Mononuclear cell (primary cell): ENCODE results near the gene BRINP2. TPM values are rescaled to one million over a fixed set of nuclear protein-coding genes. Genes with fewer than 3 reads are reported as not detected.

Experiments
- H3K27me3 ChIP-seq: 2 replicates; pipeline ENCODE4 v1.6.0; 2011; ENCODE audit warnings: low read length, control low read depth; ENCODE audit not compliant: insufficient read depth
- H3K4me1 ChIP-seq: 2 replicates; pipeline ENCODE4 v1.5.1; 2011; ENCODE audit warnings: mild to moderate bottlenecking, low read length, control low read depth; ENCODE audit not compliant: insufficient read depth
- H3K4me3 ChIP-seq: 2 replicates; pipeline ENCODE4 v1.5.1; 2011; ENCODE audit warnings: mild to moderate bottlenecking, low read length, moderate library complexity
- H3K9me3 ChIP-seq: 2 replicates; pipeline ENCODE4 v1.5.1; 2011; ENCODE audit warnings: low read depth, mild to moderate bottlenecking, control low read depth, low read length
- total RNA-seq: library from RNA; depleted of rRNA; stranded (reverse); fragments of >200 nt; gene quantifications from one replicate; pipeline ENCODE4 v1.2.3, GENCODE V29; 2012

Gene BRINP2
- total RNA-seq, 1 donor, result not detected

DNA sequence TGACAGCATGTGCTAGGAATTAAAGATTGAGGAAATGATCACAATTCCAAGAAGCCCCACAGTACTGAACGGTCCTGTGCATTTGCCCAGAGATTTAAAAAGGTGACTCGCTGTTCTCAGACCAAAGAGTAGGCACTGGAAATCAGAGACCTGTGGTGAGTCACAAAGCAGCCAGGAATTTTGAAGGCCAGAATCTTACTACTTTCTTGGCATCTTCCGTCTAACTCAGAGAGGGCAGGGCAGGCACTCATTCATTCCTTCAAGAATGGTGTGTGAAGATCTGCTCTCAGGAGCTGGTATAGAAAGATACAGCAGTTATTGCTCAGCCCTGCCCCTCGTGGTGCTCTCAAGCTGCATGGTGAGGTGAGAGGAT lies 57.9 kb downstream of the BRINP2 start:
- Histone ChIP-seq H3K9me3 (no peaks in the 10 kb centered on the region), H3K4me3 (no peak overlapping the region), H3K27me3 (no peaks in the 10 kb centered on the region), H3K4me1 (no peaks in the 10 kb centered on the region)

DNA sequence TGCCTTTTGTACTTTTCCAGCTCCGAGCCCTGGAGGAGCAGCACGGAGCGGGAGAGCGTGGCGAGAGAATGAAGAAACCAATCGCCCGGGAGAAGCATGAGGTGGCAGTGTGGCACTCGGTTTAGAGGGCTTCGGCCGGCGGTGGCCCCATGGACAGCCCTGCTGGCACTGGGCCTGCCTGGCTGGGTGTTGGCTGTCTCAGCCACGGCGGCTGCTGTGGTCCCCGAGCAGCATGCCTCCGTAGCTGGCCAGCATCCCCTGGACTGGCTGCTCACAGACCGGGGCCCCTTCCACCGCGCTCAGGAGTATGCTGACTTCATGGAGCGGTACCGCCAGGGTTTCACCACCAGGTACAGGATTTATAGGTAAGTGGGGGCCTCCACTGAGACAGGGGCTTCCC lies 59.0 kb downstream of the BRINP2 start:
- Histone ChIP-seq H3K4me3 (no peak overlapping the region), H3K27me3 (no peaks in the 10 kb centered on the region), H3K4me1 (no peaks in the 10 kb centered on the region), H3K9me3 (no peaks in the 10 kb centered on the region)

DNA sequence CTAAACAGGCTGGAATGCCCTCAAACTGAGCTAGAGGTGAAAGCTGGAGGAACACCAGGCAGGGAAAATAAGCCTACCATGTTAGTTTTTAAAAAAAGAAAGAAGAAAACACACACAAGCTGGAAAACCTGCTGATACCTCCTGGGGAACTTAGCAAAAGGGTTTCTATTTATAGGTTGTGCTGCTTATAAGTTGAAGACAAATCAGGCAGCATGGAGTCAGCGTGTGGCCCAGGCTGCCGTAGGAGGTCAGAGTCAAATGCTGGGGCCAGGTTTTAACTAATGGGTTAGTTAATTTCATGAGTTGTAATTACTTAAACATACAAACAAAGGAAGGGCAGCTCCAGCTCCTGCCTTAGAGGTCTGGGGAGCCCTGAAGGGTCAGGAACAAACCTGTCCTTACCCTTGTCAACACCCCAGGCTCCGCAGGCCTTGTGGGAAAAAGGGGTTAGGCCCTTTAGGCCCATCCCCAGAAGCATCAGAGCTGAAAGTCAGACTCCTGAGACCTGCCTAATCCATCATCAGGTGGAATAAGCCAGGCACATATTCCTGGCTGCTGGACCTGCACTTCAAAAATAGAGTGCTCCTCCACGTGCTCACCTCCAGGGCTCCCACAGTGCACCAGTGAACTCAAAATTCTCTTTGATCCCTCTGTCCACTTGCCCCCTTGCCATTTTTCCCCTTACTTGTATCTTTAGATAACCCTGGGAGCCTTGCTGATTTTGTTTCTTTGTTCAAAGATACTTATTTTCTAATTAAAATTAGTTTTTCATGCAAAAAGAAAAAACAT lies 59.7 kb downstream of the BRINP2 start:
- H3K4me3 ChIP-seq, result no peak overlapping the region
- H3K9me3 ChIP-seq, result no peaks in the 10 kb centered on the region
- no peaks in the 10 kb centered on the region for H3K27me3 ChIP-seq
- no peaks in the 10 kb centered on the region for H3K4me1 ChIP-seq

- Histone ChIP-seq H3K9me3 (no peaks in the 10 kb centered on the region), H3K4me1 (no peaks in the 10 kb centered on the region), H3K27me3 (no peaks in the 10 kb centered on the region), H3K4me3 (no peak overlapping the region)
Measured at GRCh38 chr1:177235350-177235749, 64.6 kb downstream of the BRINP2 start.

GRCh38 chr1:177236962-177237361 lies 66.2 kb downstream of the BRINP2 start:
- no peak overlapping the region for H3K4me3 ChIP-seq
- H3K27me3 ChIP-seq, result no peaks in the 10 kb centered on the region
- no peaks in the 10 kb centered on the region for H3K9me3 ChIP-seq
- H3K4me1 ChIP-seq, result no peaks in the 10 kb centered on the region

- no peaks in the 10 kb centered on the region for H3K4me1 ChIP-seq
- H3K27me3 ChIP-seq, result no peaks in the 10 kb centered on the region
- no peak overlapping the region for H3K4me3 ChIP-seq
- H3K9me3 ChIP-seq, result no peaks in the 10 kb centered on the region
Measured at GRCh38 chr1:177238967-177239366, 68.2 kb downstream of the BRINP2 start.

DNA sequence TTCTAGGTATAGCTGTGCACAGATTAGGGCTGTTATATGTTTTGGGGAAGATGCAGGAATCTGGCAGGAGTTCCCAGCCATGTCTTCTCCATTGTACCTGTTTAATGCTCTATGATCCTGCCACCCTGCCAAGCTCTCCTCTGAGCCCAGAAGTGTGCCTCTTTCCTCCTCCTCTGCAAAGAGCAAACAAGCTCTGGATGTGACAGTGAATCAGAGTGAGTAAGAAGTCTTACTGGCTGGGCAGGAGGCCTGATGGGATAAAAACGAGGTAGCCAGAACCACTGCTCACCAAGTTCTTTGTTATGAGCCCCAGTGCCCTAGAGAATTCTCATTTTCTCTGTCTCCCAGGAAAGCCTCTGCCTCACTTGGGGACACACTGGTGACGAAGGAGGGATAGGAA lies 69.0 kb downstream of the BRINP2 start:
- Histone ChIP-seq H3K27me3 (no peaks in the 10 kb centered on the region), H3K9me3 (no peaks in the 10 kb centered on the region), H3K4me1 (no peaks in the 10 kb centered on the region), H3K4me3 (no peak overlapping the region)

DNA sequence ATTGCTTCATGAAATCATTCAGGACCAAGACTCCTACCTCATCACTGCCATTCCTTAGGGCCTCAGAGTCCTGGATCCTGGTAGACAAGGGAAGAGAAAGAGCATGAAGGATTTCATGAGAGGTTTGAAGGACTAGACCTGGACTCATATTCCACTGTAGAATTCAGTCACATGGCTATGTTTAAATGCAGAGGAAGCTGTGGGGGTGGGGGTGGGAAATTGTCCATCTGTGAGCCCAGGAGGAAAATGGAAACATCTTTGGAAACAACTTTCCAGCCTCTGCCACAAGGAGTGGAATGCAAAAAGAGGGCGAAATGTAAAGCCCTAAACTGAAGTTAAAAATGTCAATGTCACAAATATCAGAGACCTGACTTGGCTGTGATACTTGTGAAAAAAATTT lies 73.0 kb downstream of the BRINP2 start:
- Histone ChIP-seq H3K9me3 (no peaks in the 10 kb centered on the region), H3K4me3 (no peak overlapping the region), H3K4me1 (no peaks in the 10 kb centered on the region), H3K27me3 (no peaks in the 10 kb centered on the region)

GRCh38 chr1:177246710-177247580 lies 76.2 kb downstream of the BRINP2 start:
- Histone ChIP-seq H3K4me3 (no peak overlapping the region), H3K27me3 (no peaks in the 10 kb centered on the region), H3K9me3 (no peaks in the 10 kb centered on the region), H3K4me1 (no peaks in the 10 kb centered on the region)

GRCh38 chr1:177247623-177248176 lies 76.9 kb downstream of the BRINP2 start:
- Histone ChIP-seq H3K4me1 (no peaks in the 10 kb centered on the region), H3K4me3 (no peak overlapping the region), H3K27me3 (no peaks in the 10 kb centered on the region), H3K9me3 (no peaks in the 10 kb centered on the region)

DNA sequence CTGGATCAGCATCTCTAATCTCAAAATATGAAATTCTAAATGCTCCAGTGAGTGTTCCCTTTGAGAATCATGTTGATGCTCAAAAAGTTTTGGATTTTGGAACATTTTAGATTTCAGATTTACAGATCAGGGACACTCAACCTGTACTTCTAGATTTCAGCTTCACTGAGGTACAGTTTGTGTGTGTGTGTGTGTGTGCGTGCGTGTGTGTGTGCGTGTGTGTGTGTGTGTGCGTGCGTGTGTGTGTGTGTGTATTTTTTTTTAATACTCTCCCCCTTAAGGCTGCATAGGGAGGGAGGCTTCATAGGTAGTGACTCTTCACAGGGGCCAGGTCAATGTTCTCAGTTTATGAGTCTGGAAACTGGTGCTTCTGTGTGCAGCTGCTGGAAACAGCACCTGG lies 77.5 kb downstream of the BRINP2 start:
- Histone ChIP-seq H3K9me3 (no peaks in the 10 kb centered on the region), H3K27me3 (no peaks in the 10 kb centered on the region), H3K4me1 (no peaks in the 10 kb centered on the region), H3K4me3 (no peak overlapping the region)

DNA sequence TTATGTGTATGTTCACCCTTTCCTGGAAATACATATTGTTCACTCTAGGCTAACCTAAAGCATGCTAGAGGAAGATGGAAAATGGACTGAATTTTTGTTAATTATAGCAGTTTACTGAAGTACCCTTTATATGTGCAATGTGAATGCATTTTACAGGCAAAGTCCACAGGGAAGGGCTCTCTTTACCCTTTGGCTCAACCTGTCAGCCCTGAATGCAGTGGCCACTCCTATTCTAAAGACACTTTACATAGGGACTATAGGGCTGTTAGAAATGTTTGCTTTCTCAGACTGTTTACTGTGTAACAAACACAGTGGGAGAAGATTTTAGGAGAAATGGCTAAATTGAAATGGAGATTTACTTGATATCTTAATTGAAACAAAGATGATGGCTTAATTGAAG lies 78.5 kb downstream of the BRINP2 start:
- Histone ChIP-seq H3K4me1 (no peaks in the 10 kb centered on the region), H3K9me3 (no peaks in the 10 kb centered on the region), H3K4me3 (no peak overlapping the region), H3K27me3 (no peaks in the 10 kb centered on the region)

GRCh38 chr1:177252877-177253276 lies 82.1 kb downstream of the BRINP2 start:
- no peak overlapping the region for H3K4me3 ChIP-seq

DNA sequence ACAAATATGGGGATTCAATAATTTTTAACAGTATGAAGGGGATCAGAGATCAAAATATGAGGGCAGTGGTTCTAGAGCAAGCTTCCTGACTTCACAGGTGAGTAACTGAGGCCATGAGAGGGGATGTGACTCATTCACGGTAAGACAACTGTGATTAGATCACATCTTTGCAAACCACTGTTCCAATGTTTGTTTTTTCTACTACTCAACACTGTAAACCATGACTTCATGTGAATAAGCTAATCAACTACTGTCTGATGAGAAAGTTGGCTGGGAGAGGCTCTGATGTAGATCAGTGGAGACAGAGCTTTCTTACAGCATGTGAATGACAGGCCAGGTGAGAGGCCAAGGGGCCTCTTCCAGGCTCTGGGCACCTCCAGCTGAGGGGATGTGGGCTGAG lies 84.7 kb downstream of the BRINP2 start:
- no peaks in the 10 kb centered on the region for H3K9me3 ChIP-seq
- no peak overlapping the region for H3K4me3 ChIP-seq
- H3K27me3 ChIP-seq, result no peaks in the 10 kb centered on the region
- H3K4me1 ChIP-seq, result no peaks in the 10 kb centered on the region

More at GRCh38 chr1:177252877-177253276, 82.1 kb downstream of the BRINP2 start:
- H3K9me3 ChIP-seq, result no peaks in the 10 kb centered on the region
- H3K27me3 ChIP-seq, result no peaks in the 10 kb centered on the region
- no peaks in the 10 kb centered on the region for H3K4me1 ChIP-seq
